HG02642 (cell line): ENCODE measurements around the gene TEX22.

ENCODE experiments used
- ATAC-seq: cut with Tn5 transposase; IDR thresholded peaks from one replicate; pipeline ENCODE4 v1.9.1; 2021; ENCODE audit warnings: mild to moderate bottlenecking; ENCODE audit not compliant: unreplicated experiment, poor library complexity

TEX22 gene

DNA sequence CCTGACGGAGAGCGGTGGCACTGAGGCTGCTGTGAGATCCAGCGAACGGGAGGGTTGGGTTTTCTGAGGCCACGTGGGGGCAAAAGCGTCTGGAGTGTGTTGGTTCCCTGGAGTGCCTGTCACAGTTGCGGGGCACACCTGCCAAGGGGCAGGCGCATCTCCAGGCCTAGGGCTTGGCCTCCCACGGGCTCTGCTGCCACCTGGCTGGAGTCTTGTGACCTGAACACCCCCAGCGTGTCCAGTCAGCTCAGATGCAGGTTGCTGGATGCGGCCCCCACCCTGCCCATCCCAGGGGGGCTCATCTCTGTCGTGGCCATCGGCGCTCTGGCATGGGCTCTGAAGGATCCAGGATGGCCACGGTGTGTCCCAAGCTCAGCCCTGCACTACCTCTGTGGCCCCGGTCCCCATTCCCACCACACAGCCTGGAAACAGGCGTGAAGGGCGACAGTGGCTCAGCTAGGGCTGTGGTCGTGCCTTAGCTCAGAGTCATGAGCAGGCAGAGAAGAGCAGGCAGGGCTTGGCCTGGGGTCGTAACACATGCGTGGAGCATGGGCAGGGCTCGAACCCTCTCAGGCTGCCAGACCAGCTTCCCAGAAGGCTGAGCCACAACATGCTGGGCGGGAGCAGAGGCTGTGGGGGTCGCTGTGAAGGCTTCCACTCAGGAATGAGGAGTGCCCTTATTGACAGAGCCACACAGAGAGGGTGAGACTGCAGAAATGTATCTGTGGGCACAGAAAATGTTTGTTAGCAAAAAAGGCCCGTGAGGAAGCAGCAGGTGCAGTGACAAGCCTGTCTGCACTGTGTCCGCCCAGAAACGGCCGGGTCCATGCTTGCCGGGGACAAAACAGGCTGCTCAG lies 52.8 kb downstream of the TEX22 start:
- ATAC-seq, result no peak

- no peak for ATAC-seq
These were observed 54.6 kb downstream of the TEX22 start for GRCh38 chr14:105452963-105453362.

- ATAC-seq, result no peak
These were observed 55.5 kb downstream of the TEX22 start for GRCh38 chr14:105453847-105454246.

DNA sequence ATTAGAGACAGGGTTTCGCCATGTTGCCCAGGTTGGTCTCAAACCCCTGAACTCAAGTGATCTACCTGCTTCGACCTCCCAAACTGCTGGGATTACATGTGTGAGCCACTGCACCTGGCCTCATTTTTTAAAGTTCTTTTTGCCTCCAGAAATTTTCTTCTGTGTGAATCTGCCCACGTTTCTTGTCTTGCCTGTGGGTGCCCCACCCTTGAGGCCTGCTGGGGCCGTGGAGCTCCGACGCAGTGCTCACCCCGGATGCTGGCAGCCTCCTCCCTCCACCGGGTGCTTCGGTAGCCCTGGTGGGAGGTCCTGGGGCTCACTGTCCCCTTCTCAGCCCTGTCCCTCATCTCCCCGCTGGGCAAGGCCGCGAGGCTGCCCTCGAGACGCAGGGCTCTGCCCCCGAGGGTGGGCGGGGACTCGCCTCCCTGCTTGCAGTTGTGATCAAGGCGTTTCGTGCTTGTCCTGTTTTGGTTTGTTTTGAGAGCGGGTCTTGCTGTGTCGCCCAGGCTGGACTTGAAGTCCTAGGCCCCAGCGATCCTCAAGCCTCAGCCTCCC lies 56.8 kb downstream of the TEX22 start:
- ATAC-seq, result no peak

DNA sequence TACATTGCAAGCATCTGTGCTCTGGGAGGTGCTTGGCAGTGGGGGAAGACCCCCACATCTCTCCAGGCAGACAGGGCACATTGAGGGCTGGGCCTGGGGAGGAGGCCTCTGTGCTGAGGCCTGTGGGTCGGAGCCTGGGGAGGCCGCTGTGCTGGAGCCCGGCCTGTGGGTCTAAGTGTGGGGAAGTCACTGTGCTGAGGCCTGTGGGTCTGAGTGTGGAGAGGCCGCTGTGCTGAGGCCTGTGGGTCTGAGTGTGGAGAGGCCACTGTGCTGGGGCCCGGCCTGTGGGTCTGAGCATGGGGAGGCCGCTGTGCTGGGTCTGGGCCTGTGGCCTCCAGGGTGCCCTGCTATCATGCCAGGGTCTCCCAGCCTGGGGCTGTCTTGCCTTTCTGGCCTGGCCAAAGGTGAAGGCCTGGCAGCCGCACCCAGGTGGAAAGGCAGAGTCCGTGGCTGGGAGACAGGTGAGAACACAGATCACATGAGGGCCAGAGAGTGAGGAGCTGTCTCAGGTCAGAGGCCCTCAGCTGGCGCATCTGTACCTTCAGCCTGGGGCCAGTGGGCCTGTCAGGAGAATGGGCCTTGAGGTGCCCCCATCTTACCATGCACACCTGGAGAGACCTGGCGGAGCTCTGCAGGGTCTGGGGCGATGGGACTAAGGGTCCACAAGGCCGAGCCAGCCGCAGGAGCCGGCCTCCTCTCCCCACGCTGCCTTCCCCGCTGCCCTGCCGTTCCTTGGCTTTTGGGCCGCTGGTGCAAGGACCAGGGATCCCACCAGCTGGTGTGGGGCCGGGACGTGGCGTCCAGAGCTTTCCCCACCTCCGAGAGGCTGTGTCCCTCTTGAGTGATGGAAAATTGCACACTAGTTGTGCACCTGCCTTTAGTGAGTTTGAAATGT lies 57.7 kb downstream of the TEX22 start:
- no peak for ATAC-seq

GRCh38 chr14:105456736-105457617 lies 58.6 kb downstream of the TEX22 start:
- no peak for ATAC-seq

DNA sequence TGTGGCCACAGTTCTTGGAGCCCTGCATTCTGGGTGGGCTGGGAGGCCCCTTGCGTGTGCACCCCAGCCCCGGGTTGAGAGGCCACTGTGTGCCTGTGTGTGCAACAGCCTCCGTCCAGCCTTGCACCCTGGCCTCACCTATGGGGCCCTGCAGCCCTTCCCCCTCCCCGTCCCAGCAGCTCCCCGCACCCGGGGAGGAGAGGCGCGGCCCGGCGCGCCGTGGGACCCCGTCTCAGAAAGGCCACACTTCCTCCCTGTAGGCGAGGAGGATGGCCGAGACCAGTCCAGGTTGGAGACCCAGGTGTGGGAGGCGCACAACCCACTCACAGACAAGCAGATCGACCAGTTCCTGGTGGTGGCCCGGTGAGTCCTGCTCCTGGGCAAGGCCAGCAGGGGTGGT lies 59.7 kb downstream of the TEX22 start:
- ATAC-seq, result no peak

GRCh38 chr14:105458571-105458970 lies 60.2 kb downstream of the TEX22 start:
- ATAC-seq, result no peak

GRCh38 chr14:105460116-105460515 lies 61.8 kb downstream of the TEX22 start:
- ATAC-seq, result no peak

GRCh38 chr14:105460616-105461015 lies 62.3 kb downstream of the TEX22 start:
- no peak for ATAC-seq

- ATAC-seq, result no peak
These were observed 63.6 kb downstream of the TEX22 start for GRCh38 chr14:105461903-105462302.
